HEK293 (cell line): ENCODE results near the gene LYSMD2.

Experiments used
- HOXA7 ChIP-seq: sonication (generic); formaldehyde crosslinking; IDR thresholded peaks from 2 replicates; pipeline ENCODE4 v1.8.1; 2022; ENCODE audit warnings: missing genetic modification reagents, borderline replicate concordance
- KLF10 ChIP-seq: fragments of 450-650 bp; IDR thresholded peaks from 2 replicates; pipeline ENCODE4 v1.5.1; 2018; ENCODE audit warnings: missing biosample characterization, mild to moderate bottlenecking, missing genetic modification characterization
- PRDM10 ChIP-seq: fragments of 450-650 bp; formaldehyde crosslinking; IDR thresholded peaks from 2 replicates; pipeline ENCODE4 v1.5.1; 2016; ENCODE audit warnings: missing biosample characterization, missing genetic modification characterization
- ZNF26 ChIP-seq: fragments of 450-650 bp; formaldehyde crosslinking; IDR thresholded peaks from 2 replicates; pipeline ENCODE4 v1.5.1; 2016; ENCODE audit warnings: missing biosample characterization, missing genetic modification characterization
- ZNF423 ChIP-seq: fragments of 450-650 bp; formaldehyde crosslinking; IDR thresholded peaks from 2 replicates; pipeline ENCODE4 v1.5.1; 2016; ENCODE audit warnings: missing biosample characterization, missing genetic modification characterization
- ZNF658 ChIP-seq: fragments of 450-650 bp; formaldehyde crosslinking; IDR thresholded peaks from 2 replicates; pipeline ENCODE4; 2016; ENCODE audit warnings: missing biosample characterization, missing genetic modification characterization
- TF ChIP-seq, protein P1 (sequence below): fragments of 450-650 bp; formaldehyde crosslinking; IDR thresholded peaks from 2 replicates; pipeline ENCODE4 v1.5.1; 2016; ENCODE audit warnings: missing biosample characterization, missing genetic modification characterization

DNA sequence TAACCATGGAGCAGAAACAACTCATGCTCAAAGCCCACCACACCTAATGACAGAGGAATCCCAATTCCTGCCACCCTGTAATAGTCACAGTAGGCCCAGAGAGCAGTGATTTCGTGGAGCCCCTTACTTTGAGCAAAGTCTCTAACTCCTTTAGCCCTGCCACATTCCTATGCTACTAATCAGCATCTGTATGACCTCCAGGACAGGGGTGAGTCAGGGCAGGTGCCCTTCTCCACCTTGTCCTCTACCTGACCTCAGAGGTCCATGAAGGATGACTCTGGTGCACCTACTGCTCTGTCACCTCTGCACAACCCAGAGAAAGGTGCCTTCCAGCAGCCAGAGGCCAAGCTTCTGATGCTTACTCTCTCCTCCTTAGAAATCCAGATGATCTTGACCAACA is 62.2 kb downstream of the LYSMD2 start:
- TF ChIP-seq, protein P1, sequence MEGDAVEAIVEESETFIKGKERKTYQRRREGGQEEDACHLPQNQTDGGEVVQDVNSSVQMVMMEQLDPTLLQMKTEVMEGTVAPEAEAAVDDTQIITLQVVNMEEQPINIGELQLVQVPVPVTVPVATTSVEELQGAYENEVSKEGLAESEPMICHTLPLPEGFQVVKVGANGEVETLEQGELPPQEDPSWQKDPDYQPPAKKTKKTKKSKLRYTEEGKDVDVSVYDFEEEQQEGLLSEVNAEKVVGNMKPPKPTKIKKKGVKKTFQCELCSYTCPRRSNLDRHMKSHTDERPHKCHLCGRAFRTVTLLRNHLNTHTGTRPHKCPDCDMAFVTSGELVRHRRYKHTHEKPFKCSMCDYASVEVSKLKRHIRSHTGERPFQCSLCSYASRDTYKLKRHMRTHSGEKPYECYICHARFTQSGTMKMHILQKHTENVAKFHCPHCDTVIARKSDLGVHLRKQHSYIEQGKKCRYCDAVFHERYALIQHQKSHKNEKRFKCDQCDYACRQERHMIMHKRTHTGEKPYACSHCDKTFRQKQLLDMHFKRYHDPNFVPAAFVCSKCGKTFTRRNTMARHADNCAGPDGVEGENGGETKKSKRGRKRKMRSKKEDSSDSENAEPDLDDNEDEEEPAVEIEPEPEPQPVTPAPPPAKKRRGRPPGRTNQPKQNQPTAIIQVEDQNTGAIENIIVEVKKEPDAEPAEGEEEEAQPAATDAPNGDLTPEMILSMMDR: no peak
- no peak for TF ChIP-seq ZNF423 (tag by site-specific recombination)
- no peak for TF ChIP-seq KLF10
- TF ChIP-seq HOXA7 (CRISPR knock-in tag): no peak
- TF ChIP-seq PRDM10 (tag by site-specific recombination): no peak
- TF ChIP-seq ZNF658 (tag by site-specific recombination): no peak
- TF ChIP-seq ZNF26 (tag by site-specific recombination): no peak
